Activated CD8-positive, alpha-beta memory T cell treated with anti-CD3 and anti-CD28 coated beads for 48 hours (primary cell): ENCODE data around the gene SPARCL1.

ENCODE experiments used
- DNase-seq, 3 experiments: peaks; one replicate each; pipeline ENCODE4 v3.0.0-alpha.2; 2020; ENCODE audit warnings: low read depth in 2 of 3, low spot score in 2 of 3

The SPARCL1 gene

DNA sequence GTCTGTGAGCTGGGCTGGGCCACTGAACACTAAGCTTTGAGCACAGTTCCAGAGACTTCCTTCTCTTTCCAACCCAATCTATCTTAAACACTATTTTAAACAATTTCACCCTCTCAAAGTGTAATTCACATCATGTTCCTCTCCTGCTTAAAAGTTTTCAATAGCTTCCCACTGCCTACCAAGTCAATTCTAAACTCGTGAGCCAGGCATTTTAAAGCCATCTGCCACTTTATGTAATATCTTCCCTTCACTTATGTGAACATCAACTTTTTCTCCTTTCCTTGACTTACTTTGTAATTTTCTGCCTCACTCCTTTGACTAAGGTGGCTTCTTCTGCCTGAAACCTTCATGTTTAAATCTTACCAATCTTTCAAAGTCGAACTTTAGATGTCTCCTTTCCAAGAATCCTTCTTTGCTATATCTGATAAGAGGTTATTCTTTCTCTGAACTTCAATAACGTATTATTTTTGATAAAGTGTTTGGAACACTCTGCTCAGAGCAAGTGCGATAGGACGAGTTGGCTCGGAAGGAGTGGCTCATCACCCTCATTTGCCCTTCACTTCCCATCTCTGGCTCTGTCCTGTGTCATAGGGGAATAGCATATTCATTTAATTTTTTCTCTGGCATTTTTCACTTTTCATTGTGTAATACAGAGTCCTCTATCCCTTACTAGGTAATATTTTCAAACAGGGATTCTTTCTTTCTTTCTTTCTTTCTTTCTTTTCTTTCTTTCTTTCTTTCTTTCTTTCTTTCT lies 13.0 kb upstream of the SPARCL1 start:
- DNase-seq: no peak

DNA sequence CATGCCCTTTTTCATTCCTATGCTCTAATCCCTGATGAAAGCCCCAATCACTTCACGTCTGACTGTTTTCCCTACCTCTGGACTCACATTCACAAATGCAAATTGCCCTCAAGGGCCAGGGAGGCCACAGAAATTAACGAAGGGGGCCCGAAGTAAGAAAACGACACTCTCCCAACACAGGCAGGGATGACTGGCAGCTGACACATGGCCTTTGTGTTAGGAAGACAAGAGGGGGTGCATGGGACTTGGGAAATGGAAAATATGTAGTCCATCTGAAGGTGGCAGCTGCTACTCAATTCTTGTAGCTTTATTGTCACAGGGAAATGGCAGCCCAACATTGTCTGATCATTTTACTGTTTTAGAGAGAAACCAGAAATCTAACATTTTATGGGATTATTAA lies 12.3 kb upstream of the SPARCL1 start:
- DNase-seq: no peak

DNA sequence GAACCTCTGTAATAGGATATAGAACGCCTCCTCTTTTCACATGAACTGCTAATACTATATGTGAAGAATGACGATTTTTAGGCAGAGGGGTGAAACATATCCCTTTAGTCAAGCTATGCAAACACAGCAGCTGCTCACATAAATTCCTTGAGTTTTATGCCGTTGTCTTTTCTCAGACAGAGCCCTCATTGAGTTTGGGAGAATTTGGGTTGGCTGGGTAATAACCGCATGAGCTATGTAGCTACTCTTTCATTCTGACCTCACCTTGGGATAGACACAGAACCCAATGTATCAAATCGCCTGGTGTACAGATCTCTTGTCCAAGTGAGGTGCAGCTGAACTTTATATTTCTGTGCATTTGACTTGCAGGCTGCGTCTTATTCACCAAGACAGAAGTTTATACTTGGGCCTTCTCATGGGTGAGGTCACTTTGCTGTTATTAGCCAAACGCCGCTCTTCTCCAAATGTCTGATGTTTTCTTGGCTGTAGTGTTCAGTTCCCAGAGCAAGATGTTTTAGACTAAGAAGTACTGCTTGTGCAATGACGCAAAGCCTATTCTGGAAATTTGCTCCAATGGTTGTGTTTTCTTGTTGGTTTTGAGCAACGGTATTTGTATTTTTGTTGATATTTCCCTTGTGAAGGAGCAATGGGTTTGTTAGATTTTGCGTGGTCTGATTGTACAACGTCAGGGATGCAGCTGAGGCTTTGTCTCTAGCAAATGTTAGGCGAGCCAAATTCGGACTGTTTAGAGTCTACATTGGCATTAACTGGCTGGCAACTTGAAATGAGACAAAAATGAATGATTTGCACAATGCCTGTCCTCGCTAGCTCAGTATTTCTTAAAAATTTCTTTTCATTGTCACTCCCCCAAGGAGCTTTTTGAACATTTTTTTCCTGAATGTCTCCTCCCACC lies 11.2 kb upstream of the SPARCL1 start:
- no peak for DNase-seq

DNA sequence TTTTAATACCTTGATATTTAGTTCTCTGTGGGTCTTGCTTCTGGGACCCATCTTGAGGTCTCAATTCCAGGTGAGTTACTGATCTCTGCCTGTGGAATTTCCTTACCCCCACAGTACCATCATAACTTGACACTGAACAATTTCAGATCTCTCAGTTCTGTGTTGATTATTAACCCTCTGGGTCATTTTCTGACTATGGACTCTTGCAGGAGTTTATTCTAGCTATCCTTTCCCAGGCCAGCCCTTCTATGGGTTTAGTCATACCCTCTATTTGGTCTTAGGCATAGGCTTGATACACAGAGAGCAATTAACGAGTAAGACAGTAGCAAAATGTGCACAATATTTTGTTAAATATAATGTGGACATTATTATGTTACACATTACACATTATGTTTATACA lies 3.7 kb upstream of the SPARCL1 start:
- no peak for DNase-seq

DNA sequence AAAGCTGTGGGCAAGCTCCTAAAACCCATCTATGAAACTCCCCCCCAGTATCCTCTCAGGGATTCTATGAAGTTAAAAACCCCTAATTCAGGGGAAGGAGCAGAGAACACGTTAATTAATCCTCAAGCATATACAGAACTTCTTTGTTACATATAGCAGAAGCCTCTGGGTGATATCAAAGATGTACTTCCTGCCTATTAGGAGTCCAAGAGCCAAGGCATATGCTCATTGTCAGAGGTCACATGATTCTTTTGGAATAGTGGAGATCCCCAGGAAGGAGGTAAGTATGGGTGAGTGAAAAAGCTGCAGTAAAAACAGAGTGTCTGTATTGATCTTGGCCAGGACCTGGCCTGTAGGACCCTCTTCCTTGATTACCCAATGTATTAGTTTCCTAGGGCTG lies 2.9 kb upstream of the SPARCL1 start:
- no peak for DNase-seq

DNA sequence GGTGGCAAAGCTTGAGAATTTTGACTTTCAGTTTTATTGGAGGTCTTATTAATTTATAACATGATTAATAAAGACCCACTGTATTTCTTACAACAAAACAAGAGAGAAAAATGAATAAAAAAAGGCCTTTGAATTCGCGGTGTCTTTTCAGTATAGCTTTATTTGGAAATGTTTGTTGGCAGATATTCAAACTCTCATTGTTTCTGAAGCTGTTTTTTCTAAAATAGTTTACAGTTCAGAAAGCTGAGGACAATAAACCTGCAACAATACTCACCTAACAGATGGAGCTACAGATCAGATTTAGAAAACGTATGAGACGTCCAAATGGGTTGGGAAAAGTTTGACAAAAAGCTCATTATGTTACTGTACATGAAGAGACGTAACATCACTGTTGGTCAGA lies 2.4 kb upstream of the SPARCL1 start:
- DNase-seq: no peak

DNA sequence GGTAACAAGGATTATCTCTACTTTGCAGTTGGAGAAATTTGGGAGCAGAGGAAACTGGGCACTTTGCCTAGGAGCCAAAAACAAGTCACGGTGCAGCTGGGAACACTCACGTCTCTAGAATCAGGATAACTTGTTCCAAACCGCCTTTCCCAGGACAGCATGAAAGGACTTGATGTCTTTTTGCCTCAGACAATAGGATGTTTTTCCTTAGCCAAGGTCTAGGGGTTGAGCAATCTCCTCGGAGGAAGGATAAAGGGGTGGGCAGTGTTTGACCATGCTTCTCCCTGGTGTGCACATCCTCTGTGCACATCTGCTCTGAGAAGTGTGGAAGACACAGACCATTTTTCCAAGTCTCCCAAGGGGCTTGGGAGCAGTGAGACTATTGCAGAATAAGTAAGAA lies 1.7 kb upstream of the SPARCL1 start:
- DNase-seq: no peak

DNA sequence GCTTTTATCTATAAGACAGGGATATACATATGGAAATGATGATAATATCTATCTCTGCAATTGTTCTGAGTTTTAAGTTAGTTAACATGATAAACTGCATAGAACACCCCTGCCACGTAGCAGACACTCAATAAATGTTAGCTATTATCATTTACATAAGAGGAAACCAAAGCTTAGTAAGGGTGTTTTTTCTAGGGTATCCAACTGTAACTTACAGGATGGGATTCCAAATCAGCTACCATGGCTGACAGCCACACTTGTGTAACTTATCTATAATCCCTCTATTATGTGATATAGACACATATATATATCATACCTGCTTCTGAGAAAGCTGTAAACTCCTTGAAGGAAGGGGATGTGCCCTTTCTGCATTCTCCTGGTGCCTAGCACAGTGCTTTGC lies 1.1 kb upstream of the SPARCL1 start:
- no peak for DNase-seq

DNA sequence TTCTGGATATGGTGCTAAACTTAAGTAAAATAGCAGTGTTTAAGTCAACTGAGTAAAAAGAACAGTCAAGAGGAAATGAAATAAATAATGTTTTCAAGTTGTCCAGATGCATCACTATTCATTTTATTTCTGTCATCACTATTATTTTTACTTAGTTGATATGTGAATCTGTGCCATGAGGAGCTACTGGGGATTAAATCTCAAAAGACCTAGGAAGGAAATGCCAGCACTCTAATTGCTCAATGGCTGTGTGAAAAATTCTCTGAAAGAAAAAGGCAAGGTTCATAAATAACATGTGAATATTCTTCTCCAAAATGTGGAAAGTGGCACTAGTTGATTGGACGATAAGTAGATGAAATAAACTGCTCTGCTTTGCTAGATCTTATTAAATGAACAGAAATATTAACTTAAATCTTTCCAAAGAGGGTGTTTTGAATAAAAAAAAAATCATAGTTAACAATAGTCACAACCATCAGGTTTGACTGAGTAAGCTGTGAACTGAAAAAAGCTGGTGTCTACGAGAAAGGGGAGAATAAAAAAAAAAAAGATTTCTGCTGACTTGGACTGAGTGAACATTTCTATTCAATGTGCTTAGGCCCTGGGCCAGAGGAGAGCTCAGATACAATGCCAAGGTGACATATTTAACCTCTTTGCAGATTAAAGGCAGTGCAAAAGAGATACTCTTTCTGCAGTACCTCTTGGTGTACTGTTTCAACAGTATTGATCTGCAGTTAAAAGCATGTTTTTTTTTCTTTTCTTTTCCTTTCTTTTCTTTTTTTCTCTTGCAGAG lies 1.6 kb downstream of the SPARCL1 start:
- DNase-seq: no peak

DNA sequence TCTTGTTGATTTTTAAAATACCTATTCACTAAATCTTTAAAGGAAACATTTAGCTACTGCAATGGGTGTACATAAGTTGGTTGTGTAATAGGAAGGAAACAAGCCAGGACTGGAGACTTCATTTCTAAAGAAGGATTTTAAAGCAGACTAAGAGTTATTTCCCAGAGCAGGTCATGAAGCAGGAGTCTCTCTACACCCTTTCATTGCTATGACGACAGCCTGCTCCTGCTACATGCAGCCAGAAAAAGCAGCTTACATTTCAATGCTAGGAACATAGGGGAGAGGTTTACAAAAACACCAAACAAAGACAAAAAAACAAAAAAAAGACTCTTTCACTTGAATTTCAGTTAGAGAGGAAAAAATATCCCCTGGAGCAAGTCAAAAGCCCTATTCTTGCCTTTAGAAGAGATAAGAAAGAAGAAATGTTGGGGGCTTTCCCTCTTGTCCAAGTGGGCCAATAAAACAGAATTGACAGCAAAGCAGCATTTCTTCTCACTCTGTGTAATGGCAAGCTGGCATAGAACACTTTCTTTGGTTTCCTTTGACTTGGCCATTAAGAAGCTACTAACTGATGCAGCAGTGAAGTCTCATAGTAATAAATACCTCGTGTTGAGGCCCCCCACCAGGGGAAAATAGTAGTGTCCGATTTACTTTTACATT lies 3.4 kb downstream of the SPARCL1 start:
- DNase-seq: no peak

DNA sequence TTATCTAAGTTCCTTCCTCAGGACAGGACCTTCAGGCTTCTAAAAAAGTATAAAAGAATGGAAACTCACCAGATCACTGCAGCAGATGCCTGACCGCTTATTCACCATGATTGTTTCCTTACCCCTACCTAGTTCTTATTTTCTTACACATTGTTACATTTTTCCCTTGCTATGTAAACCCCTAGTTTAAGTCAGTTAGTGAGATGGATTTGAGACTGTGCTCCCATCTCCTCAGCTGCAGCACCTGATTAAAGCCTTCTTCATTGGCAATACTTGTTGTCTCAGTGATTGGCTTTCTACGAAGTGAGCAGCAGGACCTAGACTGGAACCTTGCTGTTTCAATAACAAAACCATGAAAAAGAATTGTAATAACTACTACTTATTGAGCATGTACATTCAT lies 4.7 kb downstream of the SPARCL1 start:
- DNase-seq: no peak

DNA sequence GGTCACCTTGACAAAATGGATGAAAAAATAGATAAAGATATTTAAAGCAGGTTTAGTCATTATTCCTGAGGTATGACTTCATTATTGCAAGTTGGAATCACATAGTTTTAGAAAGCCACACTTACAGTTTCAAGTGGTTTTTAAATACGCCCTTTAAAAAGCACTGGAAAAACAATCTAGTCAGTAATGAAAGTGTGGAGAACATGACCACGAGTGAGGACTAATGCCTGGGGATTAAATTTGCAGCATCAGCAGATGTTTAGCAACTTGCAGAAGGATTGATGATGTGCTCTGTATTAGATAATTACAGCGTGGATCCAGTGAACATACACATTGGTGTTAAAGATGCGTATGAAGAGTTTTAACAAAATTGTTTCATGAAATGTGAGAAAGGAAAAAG lies 5.9 kb downstream of the SPARCL1 start:
- no peak for DNase-seq

DNA sequence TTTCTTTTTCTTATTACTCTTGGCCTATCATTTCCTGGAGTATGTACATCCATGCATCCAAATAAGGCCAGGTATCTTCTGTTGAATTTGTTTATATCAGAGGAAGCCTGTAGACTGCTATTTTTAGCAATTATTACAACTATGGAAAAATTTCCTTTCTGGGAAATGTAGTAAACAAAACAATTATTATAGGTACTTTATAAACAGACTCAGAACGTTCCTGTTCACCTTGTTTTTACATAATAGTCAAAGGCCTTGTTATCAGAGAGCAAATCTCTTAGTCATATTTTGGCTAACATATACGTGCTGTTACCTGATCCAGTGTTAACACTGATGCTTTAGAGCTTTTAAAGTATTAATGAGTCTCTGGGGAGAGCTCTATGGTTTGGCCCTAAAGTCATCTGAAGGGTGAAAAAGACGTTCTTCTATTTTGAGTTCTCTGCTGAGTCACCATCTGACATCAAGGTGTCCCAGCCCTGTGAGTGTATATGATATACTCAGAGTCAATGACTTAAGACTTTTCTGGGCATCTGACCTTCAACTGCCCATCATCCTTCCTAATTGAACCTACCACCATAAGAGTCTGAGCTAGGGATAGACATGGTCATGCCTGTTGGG lies 7.3 kb downstream of the SPARCL1 start:
- no peak for DNase-seq

DNA sequence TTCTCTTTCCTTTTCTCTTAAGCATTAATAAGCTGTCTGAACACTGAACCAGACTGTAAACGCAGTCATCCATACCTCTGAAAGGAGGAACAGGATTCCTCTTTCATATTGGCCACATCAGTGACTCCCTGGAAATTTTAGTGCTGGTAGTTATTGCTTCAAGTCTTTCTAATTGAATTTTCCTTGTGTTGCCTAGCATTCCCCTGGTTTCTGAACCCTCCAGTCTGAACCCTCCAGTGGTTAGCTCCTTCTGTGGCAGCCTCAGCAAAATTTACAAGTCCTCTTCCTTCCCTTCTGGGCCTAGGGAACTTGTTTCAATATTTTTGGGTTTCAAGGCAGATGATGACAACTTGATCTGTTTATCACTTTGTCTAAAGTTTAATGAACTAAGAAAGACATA lies 7.9 kb downstream of the SPARCL1 start:
- no peak for DNase-seq

DNA sequence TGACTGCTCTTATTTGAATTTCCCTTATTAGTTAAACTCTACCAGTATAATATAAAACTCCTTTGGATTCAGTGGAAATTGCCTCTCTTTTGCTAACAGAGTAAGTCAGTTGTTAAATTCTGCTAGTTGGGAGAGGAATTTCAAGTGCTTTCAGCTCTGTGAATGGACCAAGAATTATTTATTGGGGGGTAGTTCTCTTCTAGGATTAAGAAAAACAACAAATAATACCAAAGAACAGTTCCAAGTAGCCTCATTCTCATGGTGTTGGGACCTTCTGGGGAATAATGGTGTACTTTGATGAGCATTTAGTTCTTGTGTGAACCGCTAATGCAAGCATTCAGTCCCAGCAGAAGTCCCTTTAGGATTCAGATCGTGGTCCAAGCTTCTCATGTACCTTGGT lies 11.6 kb downstream of the SPARCL1 start:
- DNase-seq: no peak

DNA sequence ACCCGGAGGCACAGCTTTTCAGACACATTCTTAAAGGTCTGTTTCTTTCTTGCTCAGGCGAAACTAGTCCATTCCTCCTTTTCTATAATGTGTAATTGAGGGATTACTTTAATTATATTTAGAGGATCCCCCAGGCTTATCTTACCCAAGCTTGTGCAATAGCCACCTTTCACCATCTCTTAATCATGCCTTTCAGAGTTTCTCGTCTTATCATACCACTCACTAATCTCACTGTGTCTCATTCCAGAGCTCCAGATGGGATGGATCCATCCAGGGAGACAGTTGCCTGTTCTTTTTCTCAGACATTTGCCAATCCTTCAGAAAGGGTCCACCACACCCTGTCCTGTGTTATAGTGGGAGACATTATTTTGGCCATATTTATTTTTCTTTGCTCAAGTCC lies 12.5 kb downstream of the SPARCL1 start:
- DNase-seq: no peak

DNA sequence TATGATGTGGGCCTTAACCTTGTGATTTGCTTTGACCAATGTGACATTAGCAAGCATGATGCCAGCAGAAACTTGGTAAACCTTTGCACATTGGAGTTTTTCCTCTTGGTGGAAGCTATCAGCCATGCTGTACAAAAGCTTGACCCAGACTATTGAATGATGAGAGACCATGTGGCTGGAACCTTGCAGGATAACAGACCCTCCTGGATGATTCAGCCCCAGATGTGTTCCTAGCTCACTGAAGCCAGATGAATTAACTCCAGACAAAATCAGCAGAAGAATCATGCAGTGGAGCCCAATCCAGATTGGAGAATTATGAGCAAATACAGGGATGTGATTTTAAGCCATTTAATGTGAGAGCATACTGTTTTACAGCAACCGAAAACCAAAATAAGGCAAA lies 16.8 kb downstream of the SPARCL1 start:
- no peak for DNase-seq

DNA sequence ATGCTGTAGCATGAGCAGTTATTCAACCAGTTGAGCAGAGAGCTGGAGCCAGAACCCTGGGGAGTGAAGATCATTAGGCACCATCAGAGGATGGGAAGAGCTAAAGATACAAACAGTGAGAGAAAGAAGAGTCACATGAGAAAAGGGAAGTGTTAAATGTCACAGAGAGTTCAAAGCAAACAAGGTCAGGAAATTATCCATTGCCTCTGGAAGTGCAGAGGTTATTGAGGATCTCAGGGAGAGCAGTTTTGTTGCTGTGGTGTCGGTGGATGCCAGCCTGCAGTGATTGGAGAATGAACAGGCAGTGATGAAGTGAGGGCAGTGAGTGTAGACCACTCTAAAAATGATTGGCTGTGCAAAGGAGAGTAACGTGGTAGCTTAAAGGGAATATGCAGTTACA lies 17.7 kb downstream of the SPARCL1 start:
- no peak for DNase-seq

DNA sequence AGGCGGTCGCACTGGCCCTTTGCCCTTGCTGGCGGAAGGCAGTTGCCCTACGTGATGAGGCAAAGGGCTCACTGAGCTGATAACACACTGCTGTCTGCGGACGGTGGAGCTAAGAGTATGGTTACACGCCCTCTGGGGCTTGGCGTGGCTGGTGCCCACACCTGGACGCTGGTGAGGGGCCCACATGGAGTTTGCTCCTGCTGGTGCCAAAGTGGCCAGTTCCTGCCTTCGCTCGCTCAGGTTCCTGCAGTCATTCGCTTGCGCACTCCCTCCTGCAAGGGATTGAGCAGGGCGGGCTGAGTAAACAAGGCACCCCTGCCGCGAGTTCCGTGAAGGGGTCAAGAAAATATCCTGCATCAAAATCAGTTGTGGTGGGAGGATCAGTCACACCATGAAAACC lies 18.4 kb downstream of the SPARCL1 start:
- DNase-seq: no peak

DNA sequence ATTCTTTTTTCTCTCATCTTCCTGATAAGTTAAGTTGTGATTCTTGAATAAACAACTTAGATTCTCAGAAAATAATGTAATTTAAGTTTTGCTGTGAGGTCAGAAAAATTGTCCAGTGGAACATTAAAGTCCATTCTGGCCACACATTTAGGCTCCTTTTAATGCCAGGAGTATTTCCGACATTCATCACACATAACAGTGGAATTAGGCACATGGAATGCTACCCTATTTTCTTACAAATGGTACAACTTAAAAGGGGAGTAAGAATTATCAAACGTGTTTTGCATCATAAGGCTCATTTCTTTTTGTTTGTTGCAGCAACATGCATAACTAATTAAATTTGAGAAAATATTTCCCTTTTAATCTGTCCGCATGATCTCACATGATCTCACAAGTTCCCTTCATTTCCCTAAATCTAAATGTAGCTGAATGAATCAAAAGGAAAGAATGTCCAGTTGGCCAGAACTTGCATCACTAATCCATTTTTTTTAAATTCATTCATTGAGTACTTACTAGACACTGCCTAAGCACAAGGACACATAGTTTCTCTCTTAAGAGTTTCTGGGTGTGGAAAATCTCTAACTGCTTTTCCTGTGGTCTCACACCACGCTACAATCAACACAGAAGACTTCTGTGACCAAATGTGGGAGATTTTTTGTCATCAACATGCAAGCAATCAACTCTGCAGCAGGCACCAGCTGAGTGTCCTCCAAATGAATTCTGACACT lies 22.0 kb downstream of the SPARCL1 start:
- DNase-seq: no peak
